Effector memory CD4-positive, alpha-beta T cell (primary cell): ENCODE data around the gene ZNF333.
"Not testable (repeated sequence)": the region's sequence is repeated elsewhere in the genome, so short reads cannot be mapped to it uniquely, and the experiment has no call there.

Experiments used
- DNase-seq, 3 donors: peaks; one replicate each; pipeline ENCODE4 v3.0.0-alpha.2; 2020
- H3K27ac ChIP-seq: 2 replicates; pipeline ENCODE4 v1.7.0; 2013; ENCODE audit warnings: mild to moderate bottlenecking, low read length, moderate library complexity; ENCODE audit not compliant: insufficient read depth, poor library complexity, severe bottlenecking
- H3K27me3 ChIP-seq: replicated peaks from 2 replicates; pipeline ENCODE4 v1.7.0; 2013; ENCODE audit warnings: mild to moderate bottlenecking, low read length; ENCODE audit not compliant: insufficient read depth, control insufficient read depth, poor library complexity, severe bottlenecking
- H3K36me3 ChIP-seq: 2 replicates; pipeline ENCODE4 v1.7.0; 2013; ENCODE audit warnings: mild to moderate bottlenecking, low read length, moderate library complexity; ENCODE audit not compliant: control insufficient read depth, insufficient read depth
- H3K4me1 ChIP-seq: 2 replicates; pipeline ENCODE4 v1.7.0; 2013; ENCODE audit warnings: low read length, mild to moderate bottlenecking; ENCODE audit not compliant: control insufficient read depth, insufficient read depth, poor library complexity, severe bottlenecking
- H3K4me3 ChIP-seq: 2 replicates; pipeline ENCODE4 v1.7.0; 2013; ENCODE audit warnings: low read length, low read depth, mild to moderate bottlenecking; ENCODE audit not compliant: insufficient read depth, poor library complexity, severe bottlenecking
- H3K9me3 ChIP-seq: 2 replicates; pipeline ENCODE4 v1.7.0; 2013; ENCODE audit warnings: mild to moderate bottlenecking, low read length, moderate library complexity; ENCODE audit not compliant: control insufficient read depth

ZNF333 gene

DNA sequence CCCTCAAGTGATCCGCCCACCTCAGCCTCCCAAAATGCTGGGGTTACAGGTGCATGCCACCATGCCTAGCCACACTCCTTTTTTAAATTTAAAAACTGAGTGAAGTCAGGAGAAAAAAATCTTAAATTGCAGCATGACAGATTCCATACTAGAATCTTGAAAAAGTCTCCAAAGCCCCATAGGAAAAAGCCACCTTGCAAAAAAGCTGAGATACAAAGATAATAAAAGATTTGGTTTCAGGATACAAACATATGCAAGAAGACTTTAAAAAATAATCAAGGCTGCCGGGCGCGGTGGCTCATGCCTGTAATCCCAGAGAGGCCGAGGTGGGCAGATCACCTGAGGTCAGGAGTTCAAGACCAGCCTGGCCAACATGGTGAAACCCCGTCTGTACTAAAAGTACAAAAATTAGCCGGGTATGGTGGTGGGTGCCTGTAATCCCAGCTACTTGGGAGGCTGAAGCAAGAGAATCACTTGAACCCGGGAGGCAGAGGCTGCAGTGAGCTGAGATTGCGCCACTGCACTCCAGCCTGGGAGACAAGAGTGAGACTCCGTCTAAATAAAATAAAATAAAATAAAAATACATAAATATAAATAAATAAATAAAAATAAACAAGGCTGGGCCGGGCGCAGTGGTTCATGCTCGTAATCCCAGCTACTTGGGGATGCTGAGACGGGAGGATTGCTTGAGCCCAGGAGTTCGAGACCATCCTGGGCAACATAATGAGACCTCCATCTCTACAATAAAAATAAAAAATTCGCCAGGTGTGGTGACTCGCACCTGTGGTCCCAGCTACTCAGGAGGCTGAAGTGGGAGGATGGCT is 92.1 kb downstream of the ZNF333 start:
- not testable (repeated sequence) for H3K4me1 ChIP-seq

DNA sequence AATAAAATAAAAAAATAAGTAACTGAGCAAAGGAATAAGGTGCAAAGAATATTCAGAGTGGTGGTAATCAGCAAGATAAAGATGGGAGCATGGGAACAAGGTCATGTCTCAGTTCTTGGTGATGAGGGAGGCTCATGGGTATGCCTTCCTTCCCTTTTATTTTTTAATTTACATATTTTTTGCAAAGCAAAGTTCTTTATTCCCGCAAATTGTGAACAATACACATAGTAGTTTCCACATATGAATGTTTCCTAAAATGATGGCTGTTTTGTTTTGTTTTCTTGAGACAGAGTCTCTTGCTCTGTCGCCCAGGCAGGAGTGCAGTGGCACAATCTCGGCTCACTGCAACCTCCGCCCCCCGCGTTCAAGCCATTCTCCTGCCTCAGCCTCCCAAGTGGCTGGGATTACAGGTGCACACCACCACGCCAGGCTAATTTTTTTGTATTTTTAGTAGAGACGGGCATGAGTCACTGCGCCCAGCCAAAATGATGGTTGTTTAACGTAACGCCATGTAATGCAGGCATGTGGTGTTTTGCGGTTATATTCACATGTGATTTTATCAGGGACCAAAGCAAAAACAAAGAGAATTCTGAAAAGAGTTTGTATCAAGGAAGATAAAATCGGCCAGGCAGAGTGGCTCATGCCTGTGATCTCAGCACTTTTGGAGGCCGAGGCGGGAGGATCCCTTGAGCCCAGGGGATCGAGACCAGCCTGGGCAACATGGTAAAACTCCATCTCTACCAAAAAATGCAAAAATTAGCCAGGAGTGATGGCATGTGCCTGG is 93.0 kb downstream of the ZNF333 start:
- Histone ChIP-seq H3K9me3 (no peaks in the 10 kb centered on the region), H3K36me3 (no peaks in the 10 kb centered on the region), H3K27me3 (peaks cover 10% of the 10 kb centered on the region), H3K4me3 (no peak overlapping the region), H3K4me1 (peaks cover 13% of the 10 kb centered on the region), H3K27ac (no peak overlapping the region)
- no peak for DNase-seq

More for the DNA sequence above, 92.1 kb downstream of the ZNF333 start:
- not testable (repeated sequence) for H3K9me3 ChIP-seq, H3K27ac ChIP-seq, DNase-seq, H3K36me3 ChIP-seq, H3K4me3 ChIP-seq
- H3K27me3 ChIP-seq: peaks cover 12% of the 10 kb centered on the region
